HG02981 (cell line): ENCODE measurements around the gene NTM.
"Not testable (repeated sequence)": the region's sequence is repeated elsewhere in the genome, so short reads cannot be mapped to it uniquely, and the experiment has no call there.

ENCODE experiments used
- ATAC-seq: cut with Tn5 transposase; IDR thresholded peaks from one replicate; pipeline ENCODE4 v1.9.1; 2021; ENCODE audit warnings: mild to moderate bottlenecking, moderate library complexity; ENCODE audit not compliant: unreplicated experiment

NTM gene

DNA sequence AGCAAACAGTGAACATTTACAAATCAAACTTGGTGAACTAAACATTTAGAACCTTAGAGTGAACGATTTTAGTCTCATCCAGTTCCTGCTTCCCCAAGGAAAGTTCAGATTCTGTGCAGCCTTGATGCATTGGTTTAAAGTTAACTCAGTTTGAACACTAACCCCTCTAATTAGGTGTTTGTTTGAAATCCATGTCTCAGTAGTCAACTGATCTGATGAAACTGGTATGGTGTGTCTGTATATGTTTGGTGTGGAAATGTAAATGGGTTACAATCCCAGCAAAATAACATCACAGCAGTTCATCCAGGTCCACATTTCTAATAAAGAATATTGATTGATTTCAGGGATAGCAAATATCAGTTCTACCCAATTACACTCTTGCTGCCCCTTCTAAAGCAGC, 532.0 kb downstream of the NTM start:
- no peak for ATAC-seq

DNA sequence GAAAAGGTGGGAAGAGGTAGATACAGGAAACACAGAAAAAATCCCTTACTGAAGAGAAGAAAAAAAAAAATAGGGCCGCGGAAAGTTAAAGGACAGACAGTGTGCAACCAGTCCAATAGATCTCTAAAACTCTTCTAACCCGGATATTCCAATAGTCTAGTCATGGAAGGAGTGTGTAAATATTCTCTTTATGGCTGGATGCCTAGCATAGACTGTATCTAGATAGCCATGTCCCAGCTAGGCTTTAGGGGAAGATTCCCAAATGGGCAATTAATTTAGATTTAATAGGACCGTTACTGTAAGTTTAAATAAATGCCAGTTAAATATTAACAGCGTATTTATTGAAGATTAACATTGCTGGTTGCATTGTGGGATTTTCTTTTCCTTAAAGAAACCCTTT, 532.7 kb downstream of the NTM start:
- no peak for ATAC-seq

DNA sequence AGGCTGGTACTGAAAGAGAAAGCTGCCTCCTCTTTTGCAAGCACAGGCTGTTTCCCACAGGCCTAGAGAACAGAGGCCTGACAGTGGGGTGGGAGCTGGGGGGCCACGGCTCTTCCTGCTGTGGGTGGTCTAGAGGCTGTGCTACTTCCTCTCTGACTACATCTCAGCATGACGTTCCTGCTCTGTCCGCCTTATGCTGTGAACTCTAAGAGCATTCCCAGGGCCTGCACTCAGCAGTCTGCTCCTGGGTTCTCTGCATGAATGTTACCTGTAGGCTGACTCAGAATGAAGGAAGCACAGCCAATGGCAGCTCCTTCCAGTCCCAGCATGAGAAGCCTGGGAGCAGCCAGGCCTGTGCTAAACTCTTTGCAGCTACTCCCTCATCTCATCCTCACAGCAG, 534.3 kb downstream of the NTM start:
- ATAC-seq: no peak

DNA sequence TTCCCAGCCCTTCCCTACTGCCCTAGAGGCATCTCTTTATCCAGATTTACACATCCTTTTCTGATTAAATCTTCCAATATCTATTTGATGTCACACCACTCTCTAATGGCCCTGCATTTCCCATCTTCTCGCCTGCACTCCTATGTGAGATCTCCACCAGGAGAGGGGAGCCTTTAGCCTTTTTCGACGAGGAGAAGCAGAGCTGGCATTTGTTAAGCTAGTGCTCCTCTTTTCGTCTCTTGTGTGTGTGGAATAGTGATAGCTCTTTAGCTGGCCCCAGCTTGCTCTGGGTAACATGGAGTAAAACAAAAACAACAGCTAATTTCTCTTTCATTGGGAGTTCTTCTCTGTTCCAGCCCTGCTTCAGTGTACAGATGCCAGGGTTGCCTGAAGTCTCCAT, 536.5 kb downstream of the NTM start:
- no peak for ATAC-seq

DNA sequence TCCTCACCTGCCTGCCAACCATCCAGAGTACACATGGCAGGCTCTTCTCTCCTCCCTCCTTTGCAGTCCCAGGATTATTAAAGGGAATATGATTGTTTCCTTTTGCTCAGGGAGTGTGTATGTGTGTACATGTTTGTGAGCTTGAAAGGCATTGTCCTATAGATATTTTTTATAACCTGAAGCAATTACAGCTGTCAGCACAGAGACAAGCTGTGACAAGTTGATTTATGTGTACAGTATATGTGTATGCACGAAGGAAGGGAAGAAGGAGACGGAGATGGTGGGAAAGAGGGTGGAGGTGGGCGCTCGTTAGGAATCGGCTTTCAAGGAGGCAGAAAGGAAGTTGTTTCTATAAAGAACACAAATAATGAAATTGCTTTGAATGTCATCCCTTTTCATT, 537.0 kb downstream of the NTM start:
- ATAC-seq: no peak

DNA sequence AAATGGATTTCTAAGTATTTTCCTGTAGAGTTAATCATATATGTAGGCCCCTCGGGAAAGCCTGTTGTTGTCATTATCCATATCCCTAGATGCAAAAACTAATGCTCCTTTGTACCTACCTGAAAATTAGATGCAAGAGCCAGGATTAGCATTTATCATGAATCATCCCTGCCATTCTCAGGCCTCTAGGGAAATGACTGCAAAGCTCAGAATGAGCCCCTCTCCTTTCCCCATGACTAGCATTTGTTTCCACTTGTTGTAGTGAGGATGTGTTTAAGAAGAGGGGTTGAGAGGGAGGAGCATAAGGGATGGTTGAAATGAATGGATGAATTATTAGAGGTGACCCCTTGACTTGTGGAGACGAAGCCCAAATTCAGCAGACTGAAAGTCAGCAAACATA, 537.9 kb downstream of the NTM start:
- no peak for ATAC-seq

DNA sequence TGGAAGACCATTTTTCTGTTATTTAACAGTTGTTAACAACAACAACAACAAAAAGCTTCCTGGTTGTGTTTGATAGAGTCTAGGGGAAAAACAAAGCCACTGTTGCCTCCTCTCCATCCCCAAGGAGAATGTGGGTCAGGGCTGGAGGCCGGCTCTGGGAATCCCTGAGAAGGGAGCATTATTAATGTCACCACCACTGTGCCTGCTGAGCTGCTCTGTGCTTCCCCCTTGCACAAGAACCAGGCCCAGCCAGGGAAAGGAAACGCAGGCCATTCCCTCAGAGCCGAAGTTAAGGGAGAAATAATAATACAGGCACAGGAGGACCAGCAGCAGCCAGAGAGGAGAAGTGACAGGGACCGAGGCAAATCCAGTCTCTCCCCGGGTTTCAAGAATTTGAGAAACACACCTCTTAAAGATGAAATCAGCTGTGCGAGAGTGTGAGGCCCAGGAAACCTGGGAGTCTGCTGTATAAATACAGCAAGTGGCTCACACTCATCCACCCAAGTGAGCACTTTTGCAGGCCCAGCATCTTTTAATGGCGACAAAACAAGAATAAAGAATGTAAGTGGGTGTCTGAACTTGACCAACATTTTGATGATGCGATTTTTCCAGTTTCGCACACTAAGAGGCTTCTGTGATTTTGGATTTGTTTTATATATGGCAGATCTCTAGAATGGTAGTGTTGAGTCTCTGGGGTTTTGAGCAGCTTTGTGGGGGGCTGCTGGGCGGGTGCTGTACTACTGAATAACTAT, 539.2 kb downstream of the NTM start:
- ATAC-seq: no peak

DNA sequence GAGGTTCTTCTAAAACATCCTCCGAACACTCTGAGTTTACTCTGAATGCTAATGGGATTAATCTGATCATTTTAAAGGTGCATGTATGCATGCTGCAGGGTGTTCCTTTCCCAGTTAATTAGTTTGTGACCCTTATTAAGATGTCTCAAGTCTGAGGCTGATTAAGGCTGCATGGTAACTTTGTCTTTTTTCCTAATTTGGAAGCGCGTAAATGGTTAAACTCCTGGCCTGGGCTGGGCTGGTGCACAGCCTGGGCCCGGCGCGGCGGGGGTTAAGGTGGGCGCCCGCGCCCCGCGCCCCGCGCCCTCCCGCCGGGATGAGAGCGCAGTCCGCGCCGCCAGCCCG, 539.7 kb downstream of the NTM start:
- no peak for ATAC-seq

DNA sequence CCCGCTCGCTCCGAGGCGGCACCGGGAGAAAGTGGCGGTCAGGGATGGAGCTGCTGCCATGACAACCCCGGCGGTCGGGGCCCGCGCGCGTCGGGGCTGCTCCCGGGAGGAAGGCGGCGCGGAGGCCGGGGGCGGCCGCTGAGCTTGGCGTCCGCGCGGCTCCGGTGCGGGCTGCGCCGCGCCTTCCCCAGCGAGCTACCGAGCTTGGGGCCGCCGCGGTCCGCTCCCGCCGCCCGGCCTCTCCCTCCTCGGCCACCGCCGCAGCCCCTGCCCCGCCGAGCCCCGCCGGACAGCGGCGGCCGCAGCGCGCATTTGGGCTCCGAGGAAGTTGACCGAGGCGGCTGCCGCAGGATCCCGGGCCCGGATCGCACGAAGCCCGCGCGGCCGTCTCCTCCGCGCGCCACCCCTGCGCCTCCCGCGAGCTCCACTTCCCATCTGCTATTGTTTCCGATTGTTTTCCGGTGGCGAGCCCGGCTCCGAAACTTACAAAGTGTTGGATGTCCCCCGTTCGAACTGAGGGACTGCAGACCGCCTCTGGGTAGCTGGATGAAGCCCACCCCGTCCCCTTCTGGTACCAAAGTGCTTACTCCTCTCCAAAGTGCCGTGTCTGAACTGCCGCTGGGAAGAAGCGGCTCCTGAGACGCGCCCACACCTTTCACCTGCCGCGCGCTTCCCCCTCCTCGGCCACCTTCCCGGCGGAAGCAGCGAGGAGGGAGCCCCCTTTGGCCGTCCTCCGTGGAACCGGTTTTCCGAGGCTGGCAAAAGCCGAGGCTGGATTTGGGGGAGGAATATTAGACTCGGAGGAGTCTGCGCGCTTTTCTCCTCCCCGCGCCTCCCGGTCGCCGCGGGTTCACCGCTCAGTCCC, 540.3 kb downstream of the NTM start:
- no peak for ATAC-seq

DNA sequence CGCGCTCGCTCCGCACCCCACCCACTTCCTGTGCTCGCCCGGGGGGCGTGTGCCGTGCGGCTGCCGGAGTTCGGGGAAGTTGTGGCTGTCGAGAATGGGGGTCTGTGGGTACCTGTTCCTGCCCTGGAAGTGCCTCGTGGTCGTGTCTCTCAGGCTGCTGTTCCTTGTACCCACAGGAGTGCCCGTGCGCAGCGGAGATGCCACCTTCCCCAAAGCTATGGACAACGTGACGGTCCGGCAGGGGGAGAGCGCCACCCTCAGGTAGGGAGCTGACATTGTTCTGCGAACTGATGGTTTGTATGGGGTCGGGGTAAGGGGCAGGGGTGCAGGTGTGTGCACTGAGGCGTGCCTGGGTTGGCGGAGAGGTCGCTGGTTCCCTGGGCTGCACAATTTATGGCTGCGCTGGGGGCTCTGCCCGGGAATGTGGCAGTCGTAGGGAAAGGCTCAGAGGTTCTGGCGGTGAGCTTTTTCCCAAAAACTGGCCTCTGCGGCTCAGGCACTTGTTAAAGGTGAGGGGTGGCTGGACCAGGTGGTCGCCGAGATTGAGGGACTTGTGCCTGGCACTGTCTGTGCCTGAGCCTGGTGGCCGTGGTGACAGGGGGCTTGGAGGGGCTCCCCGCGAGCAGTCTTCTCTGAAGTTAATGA, 541.1 kb downstream of the NTM start:
- not testable (repeated sequence) for ATAC-seq

DNA sequence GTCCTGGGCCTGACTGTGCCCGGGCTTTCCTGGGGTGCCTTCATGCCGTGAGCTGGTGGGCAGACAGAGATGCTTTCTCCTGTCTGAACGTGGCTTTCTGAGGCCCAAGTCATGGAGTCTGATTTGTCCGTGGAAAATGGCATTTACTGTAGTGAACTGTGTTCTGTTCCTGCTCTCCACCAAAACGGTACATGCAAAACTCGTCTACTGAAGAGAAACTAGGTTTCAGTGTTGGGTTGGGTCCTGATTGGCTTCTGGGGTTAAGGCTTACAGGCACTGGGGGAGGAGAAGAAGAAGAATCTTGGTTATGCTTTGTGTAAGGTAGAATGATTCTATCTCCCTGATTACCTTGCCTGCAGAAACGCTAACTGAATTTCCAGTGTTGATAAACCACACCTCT, 541.7 kb downstream of the NTM start:
- ATAC-seq: no peak

DNA sequence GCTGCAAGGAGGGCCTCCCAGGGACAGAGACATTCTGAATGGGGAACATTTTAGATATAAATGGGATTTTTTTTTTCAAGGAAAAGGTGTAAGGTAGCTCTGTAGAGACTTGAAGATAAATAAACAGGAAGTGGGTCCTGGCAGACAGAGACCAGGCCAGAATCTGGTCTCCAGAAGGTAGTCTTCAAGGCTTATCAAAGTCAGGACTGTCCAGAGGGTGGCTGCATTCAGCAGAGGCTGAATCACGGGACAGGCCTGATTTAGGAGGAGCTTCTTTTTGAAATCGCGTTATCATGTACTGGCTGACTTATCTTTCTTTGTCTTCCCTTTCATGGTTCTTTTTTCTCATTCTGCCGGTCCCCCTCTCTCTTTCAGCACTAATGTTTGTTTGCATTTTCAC, 542.9 kb downstream of the NTM start:
- no peak for ATAC-seq

DNA sequence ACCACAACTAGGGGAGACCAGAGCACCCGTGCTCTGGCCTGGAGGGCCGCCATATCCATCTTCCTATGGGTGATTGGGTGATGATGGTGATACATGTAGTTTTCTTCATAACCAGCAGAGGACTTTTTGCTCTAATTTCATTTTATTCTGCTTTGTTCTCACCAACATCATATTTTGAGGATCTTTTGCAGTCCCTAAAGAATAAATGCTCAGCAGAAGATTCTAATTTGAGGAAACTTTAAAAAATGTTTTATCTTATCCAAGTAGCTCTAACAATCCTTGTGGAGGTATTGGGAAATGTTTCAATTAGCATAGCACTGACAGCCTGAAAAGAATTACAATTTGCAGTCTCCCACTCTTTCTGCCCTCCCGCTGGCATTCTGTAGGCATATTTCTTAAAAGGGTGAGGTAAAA, 544.0 kb downstream of the NTM start:
- ATAC-seq: no peak

DNA sequence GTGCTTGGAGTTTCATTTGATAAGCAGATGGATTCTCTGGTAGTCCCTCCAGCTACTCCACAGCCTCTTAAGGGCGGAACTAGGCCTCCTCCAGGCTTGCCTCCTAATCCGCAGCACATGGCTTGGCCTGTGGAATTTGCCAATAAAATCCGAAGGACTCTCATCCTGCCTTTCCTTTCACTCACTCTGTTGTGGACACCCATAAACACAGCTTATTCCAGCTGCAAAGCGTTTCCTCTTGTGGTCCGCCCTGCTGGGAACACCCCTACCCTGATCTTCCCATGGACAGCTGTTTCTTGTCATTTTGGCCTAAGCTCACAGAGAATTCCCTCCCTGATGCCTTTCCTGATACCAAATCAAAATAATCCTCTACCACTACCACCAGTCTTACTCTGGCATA, 546.2 kb downstream of the NTM start:
- ATAC-seq: no peak

DNA sequence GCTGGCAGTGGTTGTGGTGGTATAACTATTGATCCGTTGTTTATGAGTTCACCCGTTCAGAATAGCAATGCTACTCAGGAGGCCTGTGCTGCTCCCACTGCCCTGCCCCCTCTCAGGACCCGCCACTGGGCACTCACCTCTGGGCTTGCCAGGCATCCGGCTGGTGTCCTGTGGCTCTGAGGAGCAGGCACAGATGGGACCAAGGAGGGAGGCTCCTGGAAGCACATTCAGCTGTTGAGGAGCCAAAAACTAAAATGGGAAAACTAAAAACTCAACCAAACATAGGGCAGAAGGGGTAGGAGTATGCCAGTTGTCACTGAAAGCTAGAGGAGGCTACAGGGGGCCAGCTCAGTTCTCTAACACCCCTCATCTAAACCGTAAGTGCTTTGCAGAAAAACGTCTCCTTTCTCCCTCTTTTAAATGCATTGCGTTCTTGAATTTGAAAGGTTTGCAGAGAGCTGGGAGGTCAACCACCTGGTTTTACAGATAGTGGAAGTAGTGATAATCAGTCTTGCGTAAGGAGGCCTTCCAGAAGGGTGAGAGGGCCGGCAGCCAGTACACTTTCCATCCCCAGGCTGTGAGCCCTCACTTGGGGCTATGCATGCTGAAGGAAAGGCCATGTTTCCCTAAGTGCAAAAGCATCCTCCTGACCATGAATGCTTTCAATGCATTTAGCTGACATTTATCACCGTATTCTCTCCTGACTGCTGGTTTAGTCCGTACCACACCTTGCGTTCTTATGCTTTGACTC, 547.4 kb downstream of the NTM start:
- ATAC-seq: no peak

DNA sequence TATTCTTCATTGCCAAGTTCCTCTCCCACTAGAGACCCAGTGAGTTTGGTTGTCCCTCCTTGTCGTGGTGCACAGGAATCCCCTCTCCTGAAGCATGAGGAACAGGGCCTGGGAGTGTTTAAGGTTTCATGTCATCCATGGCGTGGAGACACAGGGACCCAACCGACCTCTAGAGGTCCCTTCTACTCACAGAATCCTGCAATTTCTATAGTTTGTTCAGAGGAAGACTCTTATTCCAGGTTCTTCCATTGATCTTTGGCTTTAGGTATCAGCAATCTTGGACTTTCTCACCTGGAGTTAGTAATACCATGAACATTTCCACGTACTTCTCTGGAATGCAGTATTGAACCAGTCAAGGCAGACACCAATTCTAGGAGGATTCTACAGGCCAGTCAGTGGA, 548.2 kb downstream of the NTM start:
- ATAC-seq: no peak

DNA sequence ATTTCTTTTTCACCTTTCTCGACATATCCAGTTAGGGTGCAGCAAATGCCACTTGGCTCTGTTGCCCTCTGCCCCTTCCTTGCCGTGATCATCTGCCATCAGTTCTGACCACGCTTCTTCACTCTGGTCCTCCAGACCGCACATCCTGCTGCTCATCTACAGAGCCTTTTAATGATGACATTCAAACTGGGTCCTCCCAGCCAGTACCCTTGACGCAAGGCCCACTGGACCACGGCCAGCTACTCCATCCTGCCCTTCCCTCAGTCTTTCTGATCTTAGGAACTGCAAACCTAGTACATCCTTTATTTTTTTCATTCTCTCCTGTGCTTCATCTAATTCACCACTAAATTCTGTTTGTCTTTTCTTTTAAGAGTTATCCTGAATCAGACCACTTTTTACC, 551.8 kb downstream of the NTM start:
- no peak for ATAC-seq

DNA sequence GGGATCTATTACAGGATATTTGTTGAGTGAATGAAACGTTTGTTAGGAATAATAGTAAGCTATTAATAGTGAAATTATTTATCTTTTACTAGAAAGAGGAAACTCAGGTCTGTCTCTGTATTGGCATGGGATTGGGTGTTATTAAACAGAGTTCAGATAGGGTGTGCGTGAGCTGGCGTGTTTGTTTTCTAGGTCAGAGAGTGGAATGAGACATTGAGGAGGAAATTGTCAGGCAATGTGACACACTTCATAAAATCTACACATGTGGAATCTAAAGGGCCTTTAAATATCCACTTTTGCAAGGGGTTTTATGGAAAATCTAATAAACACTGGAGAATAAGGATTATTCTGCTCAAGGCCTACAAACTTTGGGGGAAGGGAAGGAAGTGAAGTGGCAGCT, 552.9 kb downstream of the NTM start:
- ATAC-seq: no peak

DNA sequence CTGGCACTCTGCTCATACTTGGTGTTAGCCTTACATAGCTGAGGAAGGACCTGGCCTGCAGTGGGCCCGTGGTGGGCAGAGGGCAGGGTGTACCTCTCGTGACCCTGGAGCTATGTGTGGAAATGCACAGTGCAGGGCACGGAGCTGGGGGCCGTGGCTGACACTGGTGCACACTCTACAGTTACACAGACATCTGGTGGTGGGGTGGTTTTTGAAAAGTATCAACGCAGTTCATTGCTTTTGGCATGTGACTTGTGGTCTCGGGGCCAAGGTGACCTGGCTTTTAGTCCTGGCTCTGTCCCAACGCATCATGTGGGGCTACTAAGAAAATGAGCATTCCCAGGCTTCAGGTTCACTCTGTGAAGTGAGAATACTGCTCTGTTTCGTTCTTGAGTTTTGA, 553.6 kb downstream of the NTM start:
- no peak for ATAC-seq

DNA sequence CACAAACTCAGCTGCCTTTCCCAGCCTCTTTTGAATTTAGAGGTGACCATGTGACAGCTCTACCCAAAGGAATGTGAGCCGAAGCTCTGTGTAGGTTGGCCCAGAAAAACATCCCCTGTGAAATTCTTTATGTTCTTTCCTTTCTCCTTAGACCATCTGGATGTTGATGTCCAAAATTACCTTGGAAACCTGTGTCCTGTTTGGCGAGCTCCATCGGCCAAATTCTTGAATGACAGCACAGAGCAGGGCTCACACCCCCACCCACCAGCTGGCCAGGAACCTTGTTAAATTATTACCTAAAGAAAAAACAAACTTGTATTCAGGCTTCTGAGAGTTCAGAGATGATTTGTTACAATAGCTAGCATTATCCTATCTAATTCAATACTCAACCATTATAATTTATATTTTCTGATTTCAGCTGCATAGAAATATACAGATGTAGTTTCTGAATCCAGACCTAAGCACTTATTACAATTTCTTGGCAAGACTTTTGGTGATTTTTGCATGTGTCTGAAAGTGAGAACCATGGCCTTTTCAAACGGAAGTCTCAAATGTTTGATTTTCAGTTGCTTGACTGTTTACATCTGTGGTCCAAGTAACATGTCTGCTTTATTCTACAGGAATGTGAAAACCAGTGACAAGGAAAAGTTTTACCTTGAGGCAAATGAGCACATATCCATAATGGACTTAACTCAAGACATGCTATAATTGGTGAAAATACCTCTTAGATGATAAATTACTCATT, 554.2 kb downstream of the NTM start:
- ATAC-seq: no peak

DNA sequence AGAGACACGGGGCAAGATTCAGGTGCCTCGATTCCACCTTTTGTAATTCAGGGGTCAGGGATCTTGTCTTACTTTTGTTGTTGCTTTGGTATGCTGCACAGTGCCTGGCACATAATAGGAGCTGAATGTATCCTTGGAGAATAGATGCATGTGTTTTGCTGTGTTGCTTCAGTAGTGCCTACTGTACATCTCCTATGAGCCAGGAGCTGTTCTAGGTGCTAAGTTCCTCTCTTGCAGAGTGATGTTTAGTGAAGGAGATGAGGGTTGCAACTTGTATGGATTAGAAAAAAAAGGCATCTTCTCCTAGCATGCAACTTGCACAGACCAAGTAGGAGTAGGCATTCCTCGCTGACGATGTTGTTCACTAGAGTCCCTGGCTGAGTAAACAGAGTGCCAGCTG, 555.4 kb downstream of the NTM start:
- ATAC-seq: no peak
